GM18526 (cell line): ENCODE results near the gene CELSR1.

Experiments
- POLR2A ChIP-seq: IDR thresholded peaks from 3 replicates; pipeline ENCODE4 v1.6.1; 2011; ENCODE audit not compliant: insufficient read length; ENCODE audit errors: extremely low read depth

The CELSR1 gene

DNA sequence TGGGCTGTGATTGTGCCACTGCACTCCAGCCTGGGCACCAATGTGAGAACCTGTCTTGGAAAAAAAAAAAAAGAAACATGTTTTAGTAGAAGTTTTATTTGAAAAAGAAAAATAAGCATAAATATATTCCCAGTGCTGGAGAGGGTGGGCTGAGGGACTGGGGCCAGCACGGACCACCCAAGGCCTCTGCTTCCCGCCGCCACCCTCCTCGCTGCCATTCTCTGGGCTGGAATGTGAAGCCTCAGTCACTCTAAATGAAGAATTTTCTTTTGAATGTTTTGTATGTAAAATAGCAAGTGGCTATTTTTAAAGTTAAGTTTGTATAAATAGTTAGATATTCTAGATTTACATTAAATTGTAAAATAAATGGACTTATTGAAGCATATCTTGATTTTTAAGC lies 207.0 kb downstream of the CELSR1 start:
- no peak for TF ChIP-seq POLR2A

DNA sequence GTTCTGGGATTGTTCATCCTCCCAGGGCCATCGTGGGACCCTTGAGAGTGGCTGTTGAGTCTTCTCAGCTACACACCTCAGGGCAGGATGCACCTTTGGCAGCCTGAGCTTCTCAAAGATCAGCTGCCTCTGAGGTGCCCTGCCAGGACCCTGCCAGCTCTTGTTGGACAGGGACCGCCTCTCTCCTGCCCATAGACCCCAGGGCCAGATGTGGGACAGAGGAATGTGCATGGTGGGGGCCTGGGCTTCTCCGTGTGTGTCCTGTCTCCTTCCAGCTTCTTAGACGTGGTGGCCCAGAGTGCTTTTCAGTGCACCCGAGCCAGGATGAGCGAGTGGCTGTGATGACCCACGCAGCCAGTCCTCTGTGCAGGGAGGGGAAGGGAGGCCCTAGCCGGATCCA lies 207.8 kb downstream of the CELSR1 start:
- TF ChIP-seq POLR2A: no peak

DNA sequence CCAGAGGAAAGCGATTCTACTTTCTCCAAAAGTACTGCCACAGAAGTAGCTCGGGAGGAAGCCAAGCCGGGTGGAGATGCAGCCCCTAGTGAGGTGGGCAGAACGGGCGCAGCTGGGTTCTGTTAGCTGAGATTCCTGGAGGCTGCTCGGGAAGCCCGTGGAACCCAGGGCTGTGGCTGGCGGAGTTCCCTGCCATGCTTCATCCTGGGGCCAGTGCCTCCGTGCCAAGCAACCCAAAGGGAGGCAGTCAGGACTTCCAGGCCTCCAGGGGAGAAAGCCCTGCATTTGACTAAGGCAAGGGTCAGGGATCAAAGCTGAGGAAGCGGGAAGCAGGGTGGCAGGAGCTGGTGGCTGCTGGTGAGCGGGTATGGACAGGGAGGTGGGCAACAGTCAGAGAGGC lies 208.6 kb downstream of the CELSR1 start:
- no peak for TF ChIP-seq POLR2A

DNA sequence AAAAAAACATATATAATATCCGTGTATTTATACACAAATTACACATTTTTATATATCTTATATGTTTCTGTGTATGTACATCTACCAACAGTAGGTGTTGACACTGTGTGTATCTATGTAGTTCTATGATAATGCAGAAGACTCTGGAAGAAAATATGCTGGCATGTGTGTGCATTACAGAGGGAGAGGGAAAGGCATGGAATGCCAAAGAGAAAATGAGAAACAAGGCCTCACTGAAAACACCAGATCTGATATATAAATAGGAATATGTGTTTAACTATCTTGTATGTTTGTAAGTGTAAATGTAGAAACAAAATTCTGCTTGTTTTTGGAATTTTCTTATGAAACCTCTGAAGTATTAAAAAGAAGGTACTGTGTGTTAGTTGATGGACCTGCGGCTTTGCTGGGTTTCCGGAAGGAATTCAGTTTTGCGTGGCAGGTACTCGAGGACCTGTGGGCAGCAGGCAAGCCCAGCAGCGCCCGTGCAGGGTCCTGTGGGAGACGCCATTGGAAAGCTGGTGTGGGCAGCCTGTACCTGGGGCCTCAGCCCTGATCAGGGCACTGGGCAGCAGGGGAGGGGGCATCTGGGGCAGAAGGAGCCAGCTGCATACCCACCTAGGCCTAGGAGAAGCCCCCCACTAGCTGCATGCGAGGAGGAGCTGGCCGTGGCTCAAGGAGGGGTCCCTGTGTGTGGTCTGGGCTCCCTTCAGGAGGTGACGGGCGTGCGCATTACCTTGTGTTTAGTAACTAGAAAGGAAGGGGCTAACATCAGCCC lies 209.5 kb downstream of the CELSR1 start:
- no peak for TF ChIP-seq POLR2A

DNA sequence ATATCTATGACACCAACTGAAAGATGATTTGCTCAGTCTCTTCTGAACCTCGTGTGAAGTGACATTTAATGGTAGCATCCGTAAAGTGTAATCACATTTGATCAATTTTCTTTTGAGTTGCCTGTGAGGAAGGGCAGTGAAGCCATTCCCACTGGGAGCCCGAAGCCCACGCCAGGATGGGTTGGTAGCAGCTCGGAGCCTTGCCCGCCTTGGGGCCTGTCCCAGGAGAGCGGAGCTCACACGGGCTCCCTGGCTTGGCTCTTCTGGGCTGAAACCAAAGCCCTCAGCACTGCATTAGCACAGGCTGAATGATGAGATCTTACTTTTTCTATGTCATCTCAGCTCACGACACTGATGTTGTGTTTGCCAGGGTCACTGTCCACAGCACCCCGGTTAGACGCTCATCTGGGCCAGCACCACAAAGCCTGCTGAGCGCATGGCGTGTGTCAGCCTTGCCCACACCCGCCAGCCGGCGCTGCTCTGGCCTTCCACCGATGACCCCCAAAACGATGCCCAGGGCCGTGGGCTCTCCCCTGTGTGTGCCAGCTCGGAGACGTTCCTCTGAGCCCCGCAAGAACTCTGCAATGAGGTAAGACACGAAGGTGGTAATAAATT lies 211.2 kb downstream of the CELSR1 start:
- TF ChIP-seq POLR2A: no peak

DNA sequence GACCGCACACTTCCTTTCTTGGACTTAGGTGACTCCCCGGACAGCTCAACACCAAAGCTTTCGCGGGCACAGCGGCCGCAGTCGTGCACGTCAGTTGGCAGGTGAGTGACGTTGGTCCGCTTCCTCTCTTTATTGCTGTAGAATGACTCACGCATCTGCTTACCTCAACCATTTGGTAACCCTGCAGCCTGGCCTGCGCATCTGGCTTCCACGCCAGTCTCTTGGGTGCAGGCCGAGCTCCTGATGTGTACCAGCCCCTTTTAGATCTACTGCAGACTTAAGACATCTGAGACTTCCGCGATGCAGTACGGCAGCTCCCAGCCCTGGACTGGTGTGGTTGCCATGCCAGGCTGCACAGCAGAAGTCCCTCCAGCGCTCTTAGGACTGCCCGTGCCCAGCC lies 214.3 kb downstream of the CELSR1 start:
- no peak for TF ChIP-seq POLR2A

DNA sequence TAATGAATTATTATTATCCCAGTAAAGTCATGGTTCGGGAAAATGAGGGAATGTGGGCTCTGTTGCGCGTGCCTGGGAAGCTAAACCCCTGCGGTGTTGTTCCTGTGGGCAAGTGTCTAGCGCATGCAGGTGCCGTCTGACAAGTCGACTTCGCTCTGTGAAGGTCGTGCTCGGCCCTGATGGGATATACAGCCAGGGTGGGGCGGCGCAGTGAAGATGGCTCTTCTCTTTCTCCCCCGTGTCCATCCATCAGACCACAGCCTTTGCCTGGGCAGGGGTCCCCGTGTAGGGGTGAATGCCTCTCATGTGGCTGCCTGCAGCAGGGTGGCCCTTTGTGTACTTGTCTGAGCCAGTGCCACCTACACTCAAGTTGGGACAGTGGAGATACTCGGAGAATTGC lies 214.7 kb downstream of the CELSR1 start:
- no peak for TF ChIP-seq POLR2A

DNA sequence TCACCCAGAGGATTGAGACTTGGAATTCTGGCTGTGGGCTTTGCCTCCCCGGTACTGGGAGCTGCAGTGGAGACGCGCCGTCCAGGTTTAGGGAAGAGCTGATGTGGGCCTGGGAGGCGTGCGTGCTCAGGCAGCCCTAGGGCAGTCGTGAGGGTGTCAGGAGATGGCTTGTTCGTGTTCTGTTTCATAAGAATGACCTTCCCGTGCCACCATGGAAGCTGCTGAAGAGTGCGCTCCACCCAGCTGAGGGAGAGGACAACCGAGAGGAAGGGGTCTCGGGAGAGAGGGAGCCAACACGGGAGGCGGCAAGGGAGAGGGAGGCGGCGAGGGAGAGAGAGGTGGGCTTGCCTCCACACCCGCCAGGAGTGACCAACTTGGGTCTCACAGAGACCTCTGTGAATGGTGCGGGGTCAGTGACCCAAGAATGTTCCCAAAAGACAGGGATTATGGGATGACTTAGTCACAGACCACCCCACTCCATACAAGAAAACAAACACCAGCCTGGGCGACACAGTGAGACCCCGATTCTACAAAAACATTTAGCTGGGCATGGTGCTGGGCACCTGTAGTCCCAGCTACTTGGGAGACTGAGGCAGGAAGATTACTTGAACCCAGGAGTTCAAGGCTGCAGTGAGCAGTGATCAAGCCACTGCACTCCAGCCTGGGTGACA lies 216.6 kb downstream of the CELSR1 start:
- no peak for TF ChIP-seq POLR2A

DNA sequence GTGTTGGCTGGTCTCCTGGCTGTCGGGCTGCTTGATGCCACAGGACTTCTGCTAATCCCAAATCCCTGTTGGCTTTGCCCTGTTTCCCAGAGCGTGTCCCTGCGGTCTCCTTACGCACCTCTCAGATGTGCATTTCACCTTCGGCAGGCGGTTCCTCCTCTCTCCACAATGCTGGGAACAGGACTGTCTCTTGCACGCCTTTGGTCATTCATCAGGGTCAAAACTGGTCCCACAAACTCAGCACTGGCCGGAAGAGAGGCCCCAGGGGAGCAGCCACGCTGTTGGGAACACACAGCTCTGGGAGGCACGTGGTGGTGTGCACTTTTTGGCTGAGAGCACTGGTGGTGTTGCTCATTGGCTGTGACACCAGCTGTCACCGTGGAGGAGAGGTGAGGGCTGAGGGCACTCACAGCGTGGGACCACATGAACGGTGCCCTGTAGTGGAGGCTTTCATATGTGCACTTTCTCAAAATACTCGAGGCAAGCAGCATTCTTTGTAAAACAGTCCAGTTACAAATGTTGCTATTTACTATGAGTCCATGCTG lies 217.2 kb downstream of the CELSR1 start:
- TF ChIP-seq POLR2A: no peak

DNA sequence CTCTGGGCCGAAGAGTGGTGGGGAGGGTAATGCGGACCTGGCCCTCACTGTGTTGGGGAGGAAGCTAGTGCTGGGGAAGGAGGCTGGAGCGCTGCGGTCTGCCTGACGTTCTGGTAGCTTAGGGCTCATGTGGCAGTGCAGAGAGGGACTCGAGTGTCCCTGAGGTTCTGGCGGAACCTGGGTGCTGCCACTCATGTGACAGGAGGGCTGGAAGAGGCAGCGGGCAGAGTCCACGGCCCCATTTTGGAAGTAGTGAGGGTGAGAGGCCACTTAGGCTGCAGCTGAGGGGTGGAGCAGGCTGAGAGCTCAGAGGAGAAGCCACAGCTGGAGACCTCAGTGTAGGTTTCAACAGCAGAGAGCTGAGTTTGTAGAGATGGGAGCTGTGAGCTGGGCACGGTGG lies 218.1 kb downstream of the CELSR1 start:
- TF ChIP-seq POLR2A: no peak

DNA sequence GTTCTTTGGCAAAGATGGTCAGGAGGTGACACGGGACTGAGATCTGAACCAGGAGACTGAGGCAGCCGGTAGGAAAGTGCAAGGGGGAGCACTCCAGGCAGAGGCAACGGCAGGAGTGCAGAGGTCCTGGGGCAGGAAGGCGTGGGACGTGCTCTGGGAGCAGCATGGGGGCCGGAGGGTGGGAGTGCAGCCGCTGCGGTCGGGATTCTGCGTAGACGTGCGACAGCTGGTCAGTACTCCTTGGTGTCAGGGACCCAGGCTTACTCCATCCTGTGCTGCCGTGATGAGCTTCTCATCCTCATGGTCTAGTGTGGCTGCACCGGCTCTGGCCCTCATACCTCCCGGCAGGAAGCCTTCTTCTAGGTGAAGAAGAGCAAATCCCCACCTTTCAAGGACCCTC lies 218.8 kb downstream of the CELSR1 start:
- TF ChIP-seq POLR2A: no peak

DNA sequence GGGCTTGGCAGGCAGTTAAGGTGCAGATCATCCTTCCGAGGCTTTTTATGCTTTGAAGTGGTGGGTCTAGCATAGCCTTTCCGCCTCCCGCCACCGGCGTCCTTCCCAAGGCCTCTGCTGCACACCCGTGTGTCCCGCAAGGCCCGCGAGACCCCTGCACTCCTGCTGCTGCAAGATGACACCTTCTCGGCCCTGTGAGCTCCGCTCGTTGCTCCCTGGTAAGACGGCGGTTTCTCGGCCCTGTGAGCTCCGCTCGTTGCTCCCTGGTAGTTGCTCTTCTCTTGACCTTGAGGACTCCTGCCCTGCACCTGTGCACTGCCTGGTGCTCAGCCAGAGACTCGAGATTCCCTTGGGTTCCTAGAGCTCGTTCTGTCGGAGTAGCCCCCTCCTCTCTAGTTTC lies 219.8 kb downstream of the CELSR1 start:
- TF ChIP-seq POLR2A: no peak

DNA sequence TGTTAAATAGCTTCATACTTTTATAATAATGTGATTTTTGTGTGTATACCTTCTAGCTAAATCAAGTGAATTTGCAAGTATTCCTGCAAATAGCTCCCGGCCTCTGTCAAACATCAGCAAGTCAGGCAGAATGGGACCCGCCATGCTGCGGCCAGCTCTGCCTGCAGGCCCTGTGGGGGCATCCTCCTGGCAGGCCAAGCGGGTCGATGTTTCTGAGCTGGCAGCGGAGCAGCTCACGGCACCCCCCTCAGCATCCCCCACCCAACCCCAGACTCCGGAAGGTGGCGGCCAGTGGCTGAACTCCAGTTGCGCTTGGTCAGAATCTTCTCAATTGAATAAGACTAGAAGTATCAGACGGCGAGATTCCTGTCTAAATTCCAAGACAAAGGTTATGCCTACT lies 221.4 kb downstream of the CELSR1 start:
- no peak for TF ChIP-seq POLR2A

DNA sequence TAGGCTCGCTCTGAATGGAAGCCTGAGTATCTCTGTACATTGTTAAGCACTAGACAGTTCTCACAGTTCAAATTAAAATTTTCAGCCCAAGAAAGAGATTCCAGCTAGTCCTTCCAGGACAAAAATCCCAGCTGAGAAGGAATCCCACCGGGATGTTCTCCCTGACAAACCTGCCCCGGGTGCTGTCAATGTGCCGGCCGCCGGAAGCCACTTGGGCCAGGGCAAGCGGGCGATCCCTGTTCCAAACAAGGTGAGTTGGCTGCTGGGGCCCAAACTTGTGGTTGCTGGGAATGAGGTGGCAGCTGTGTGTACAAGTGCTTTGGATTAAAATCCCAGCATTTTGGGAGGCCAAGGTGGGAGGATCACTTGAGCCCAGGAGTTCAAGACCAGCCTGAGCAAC lies 225.4 kb downstream of the CELSR1 start:
- TF ChIP-seq POLR2A: no peak
